Amygdala (tissue), 56 donors: ENCODE results near the gene HOTAIR.

Experiments
- DNase-seq, 56 donors: peaks; one replicate each; lab custom pipeline; 2025; lab: John Stamatoyannopoulos, UW

The HOTAIR gene

GRCh38 chr12:53976823-53977595 is 2.3 kb upstream of the HOTAIR start:
- DNase-seq, result no peak

GRCh38 chr12:53976172-53976822 is 1.5 kb upstream of the HOTAIR start:
- DNase-seq, result no peak

GRCh38 chr12:53975479-53976152 is 862 bp upstream of the HOTAIR start:
- DNase-seq, result no peak

DNA sequence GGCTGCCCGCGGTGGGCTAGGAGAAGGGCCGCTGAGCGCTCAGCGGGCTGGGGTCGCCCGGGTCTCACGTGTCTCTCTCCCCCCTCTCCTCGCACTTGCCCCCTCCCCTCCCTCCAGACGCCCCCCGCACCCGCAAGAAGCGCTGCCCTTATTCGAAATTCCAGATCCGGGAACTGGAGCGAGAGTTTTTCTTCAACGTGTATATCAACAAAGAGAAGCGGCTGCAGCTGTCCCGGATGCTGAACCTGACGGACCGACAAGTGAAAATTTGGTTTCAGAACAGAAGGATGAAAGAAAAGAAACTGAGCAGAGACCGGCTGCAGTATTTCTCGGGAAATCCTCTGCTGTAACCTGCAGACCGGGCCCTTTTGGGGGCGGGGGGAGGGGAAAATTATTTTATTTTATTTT is 314 bp upstream of the HOTAIR start:
- DNase-seq, result no peak

- no peak for DNase-seq
Observed at GRCh38 chr12:53973236-53974042, 1.3 kb downstream of the HOTAIR start.

DNA sequence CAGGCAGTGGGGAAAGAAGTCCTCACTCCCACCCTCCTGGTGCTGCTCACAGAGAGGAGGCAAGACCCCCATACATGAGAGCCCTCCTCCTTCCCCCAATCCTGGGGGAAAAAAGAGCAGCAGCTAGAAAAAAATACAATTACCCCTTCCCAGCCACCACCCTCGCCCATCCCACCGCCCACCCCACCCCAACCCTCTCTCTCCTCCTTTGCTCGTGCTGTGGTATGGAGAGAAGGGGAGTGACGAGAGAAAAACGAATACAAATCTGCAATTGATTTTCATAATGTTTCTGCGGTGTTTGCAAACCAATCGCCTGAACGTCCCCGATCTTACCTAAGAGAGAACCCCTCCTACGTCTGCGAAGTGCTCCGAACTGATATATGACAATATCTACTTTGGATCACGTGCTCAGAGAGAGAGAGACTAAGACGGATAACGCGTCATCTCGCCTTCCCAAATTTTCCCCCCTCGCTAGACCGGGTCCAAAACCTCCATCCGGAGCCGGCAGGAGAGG is 2.0 kb downstream of the HOTAIR start, which contains the start of gene HOXC11:
TSS of gene HOXC11 (plus strand) at position 405 of the 514 bp plus-strand sequence. CDS start 116 bp downstream, outside the sequence.
- no peak for DNase-seq

DNA sequence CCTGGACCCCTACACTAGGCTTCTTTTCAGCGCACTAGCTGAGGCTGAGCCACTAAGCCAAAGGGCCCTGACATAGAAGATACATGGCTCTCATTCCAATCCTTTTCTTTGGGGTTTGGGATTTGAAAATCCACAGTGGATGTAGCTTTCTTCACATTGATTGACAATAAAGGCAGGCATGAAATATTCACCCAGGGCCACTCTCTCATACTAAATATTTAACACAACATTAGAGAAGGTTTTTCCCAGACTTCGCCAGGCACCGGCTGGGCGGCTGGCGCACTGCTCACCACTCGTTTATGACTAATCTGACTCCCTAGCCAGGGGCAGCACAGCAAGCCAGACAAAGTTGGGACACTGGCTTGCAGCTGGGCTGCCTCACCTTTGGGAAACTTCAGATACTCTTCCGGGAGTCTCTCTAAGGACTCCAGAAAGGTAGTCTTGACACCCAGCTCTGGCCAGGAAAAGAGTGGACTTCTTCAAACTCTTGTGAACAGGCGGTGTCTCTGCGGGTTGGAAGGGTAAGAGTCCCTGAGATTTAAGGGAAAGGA is 2.5 kb downstream of the HOTAIR start:
- no peak for DNase-seq

GRCh38 chr12:53971686-53972085 is 3.1 kb downstream of the HOTAIR start:
- DNase-seq, result no peak

GRCh38 chr12:53971129-53971528 is 3.6 kb downstream of the HOTAIR start:
- no peak for DNase-seq

DNA sequence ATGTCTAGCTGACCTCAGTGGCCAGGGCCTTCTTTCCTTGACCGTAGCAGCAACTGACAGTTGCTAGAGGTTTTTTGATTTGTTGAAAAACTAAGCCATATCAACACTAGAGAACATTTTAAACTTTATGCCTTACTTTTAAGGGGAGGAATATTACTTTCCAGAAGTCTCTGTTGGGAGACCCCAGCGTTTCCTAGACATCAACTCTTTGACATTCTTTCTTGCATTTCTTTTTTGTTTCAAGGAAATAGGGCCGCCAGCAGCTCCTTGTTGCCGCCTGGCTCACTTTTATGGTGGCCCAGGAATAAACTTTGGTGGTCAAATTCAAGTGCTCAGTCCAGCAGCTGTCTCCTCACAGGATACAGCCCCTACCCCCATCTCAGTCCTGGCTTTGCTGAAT is 4.3 kb downstream of the HOTAIR start:
- DNase-seq, result no peak

GRCh38 chr12:53969588-53970259 is 5.0 kb downstream of the HOTAIR start:
- no peak for DNase-seq

GRCh38 chr12:53968214-53969127 is 6.3 kb downstream of the HOTAIR start:
- DNase-seq, result no peak

- no peak for DNase-seq
Observed at GRCh38 chr12:53967421-53967925, 7.3 kb downstream of the HOTAIR start.

- no peak for DNase-seq
Observed at GRCh38 chr12:53966385-53967133, 8.2 kb downstream of the HOTAIR start.

DNA sequence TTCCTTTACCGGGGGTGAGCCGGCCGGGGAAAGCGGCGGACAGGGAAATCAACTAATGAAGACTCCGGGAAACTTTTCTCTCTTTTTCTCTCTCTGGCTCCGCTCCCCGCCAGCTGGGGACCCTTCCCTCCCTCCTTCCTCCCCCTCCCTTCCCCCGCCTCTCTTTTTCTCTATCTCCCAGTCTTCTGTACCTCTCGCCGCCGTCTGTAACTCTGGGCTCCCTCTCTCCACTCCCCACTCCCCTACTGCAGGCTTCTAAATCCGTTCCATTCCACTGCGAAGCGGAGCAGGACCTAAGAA is 8.7 kb downstream of the HOTAIR start:
- no peak for DNase-seq

GRCh38 chr12:53965281-53966084 is 9.3 kb downstream of the HOTAIR start:
- DNase-seq, result no peak

GRCh38 chr12:53964315-53964713 is 10.4 kb downstream of the HOTAIR start:
- DNase-seq, result no peak
